K562 (cell line): ENCODE data around the gene VEGFA. TPM values are rescaled to one million over a fixed set of nuclear protein-coding genes. Genes with fewer than 3 reads are reported as not detected.
A peak's percentile ranks its signal among the peaks of the same experiment; 100 is the strongest.

Source experiments
- CBFB ChIP-seq: sonication (generic); formaldehyde crosslinking; IDR thresholded peaks from 2 replicates; pipeline ENCODE4 v1.4.0; 2020; ENCODE audit warnings: mild to moderate bottlenecking, missing genetic modification reagents
- CBX1 ChIP-seq: sonication (generic); IDR thresholded peaks from 2 replicates; pipeline ENCODE4 v1.6.1; 2016; ENCODE audit warnings: antibody characterized with exemption, low read depth, mild to moderate bottlenecking
- CXXC5 ChIP-seq: fragments of 250-450 bp; sonication (Bioruptor Pico); IDR thresholded peaks from 2 replicates; pipeline ENCODE4 v1.8.0; 2022; ENCODE audit warnings: inconsistent platforms, mild to moderate bottlenecking, moderate library complexity
- GABPB1 ChIP-seq: sonication (generic); formaldehyde crosslinking; IDR thresholded peaks from 2 replicates; pipeline ENCODE4 v1.8.0; 2022; ENCODE audit warnings: mild to moderate bottlenecking, missing genetic modification reagents
- GATAD2B ChIP-seq: fragments of 450-650 bp; IDR thresholded peaks from 2 replicates; pipeline ENCODE4 v1.6.1; 2017; ENCODE audit warnings: mild to moderate bottlenecking, borderline replicate concordance
- KDM1A ChIP-seq, 2 experiments: fragments of 450-650 bp; IDR thresholded peaks; 2 replicates each; pipeline ENCODE4 v1.6.1; 2016; ENCODE audit warnings: mild to moderate bottlenecking in 2 of 2
- KLF16 ChIP-seq: IDR thresholded peaks from 2 replicates; pipeline ENCODE4 v1.6.1; 2016; ENCODE audit warnings: antibody characterized with exemption
- MCM5 ChIP-seq: fragments of 450-650 bp; IDR thresholded peaks from 2 replicates; pipeline ENCODE4 v1.6.1; 2016; ENCODE audit warnings: low read depth
- MYC ChIP-seq, 2 experiments: fragments of 250-450 bp in 1 of 2; sonication (Bioruptor Pico) in 1 of 2; IDR thresholded peaks; 2 replicates each; pipeline versions ENCODE4 v1.5.1 to v1.6.1; 2012 to 2021; ENCODE audit warnings: low read depth in 2 of 2, borderline replicate concordance in 1 of 2, improper control_type of control experiment in 1 of 2, low read length in 1 of 2, mild to moderate bottlenecking in 1 of 2, moderate library complexity in 1 of 2
- MYNN ChIP-seq, 2 experiments: sonication (generic); formaldehyde crosslinking in 1 of 2; IDR thresholded peaks; 2 replicates each; pipeline versions ENCODE4 v1.5.0 to v1.6.1; 2016 to 2020; ENCODE audit warnings: antibody characterized with exemption in 1 of 2, missing genetic modification reagents in 1 of 2
- NELFE ChIP-seq: IDR thresholded peaks from 2 replicates; pipeline ENCODE4 v1.6.1; 2011; ENCODE audit warnings: mild to moderate bottlenecking; ENCODE audit not compliant: insufficient read depth, insufficient read length
- NFXL1 ChIP-seq: fragments of 450-650 bp; formaldehyde crosslinking; IDR thresholded peaks from 2 replicates; pipeline ENCODE4 v1.4.0; 2021; ENCODE audit warnings: mild to moderate bottlenecking
- NR3C1 ChIP-seq: sonication (generic); formaldehyde crosslinking; IDR thresholded peaks from 2 replicates; pipeline ENCODE4 v1.8.1; 2022; ENCODE audit warnings: missing genetic modification reagents
- OTX1 ChIP-seq: fragments of 450-650 bp; formaldehyde crosslinking; IDR thresholded peaks from 2 replicates; pipeline ENCODE4 v1.4.0; 2022; ENCODE audit warnings: mild to moderate bottlenecking
- RBFOX2 ChIP-seq: fragments of 200-400 bp; formaldehyde crosslinking; IDR thresholded peaks from 2 replicates; pipeline ENCODE4 v1.6.1; 2017; ENCODE audit warnings: low read depth, mild to moderate bottlenecking, low read length, moderate library complexity
- RFX1 ChIP-seq: fragments of 450-650 bp; IDR thresholded peaks from 2 replicates; pipeline ENCODE4 v1.6.1; 2016; ENCODE audit warnings: mild to moderate bottlenecking, moderate library complexity
- RHOXF2B ChIP-seq: fragments of 250-450 bp; sonication (Bioruptor Pico); conservative IDR thresholded peaks from 2 replicates; pipeline ENCODE4 v1.5.1; 2021
- SRF ChIP-seq, 2 experiments: fragments of 250-450, 450-650 bp in 1 of 2; sonication (Bioruptor Pico) in 1 of 2; sonication (generic) in 1 of 2; formaldehyde crosslinking; IDR thresholded peaks; 2 replicates each; pipeline versions ENCODE4 v1.5.0 to v1.5.1; 2020 to 2022; ENCODE audit warnings: mild to moderate bottlenecking in 1 of 2, missing genetic modification reagents in 1 of 2
- TCF3 ChIP-seq: sonication (generic); formaldehyde crosslinking; IDR thresholded peaks from 2 replicates; pipeline ENCODE4 v1.4.0; 2020; ENCODE audit warnings: mild to moderate bottlenecking, missing genetic modification reagents
- TCFL5 ChIP-seq: fragments of 250-450 bp; sonication (Bioruptor Pico); conservative IDR thresholded peaks from 2 replicates; pipeline ENCODE4 v1.6.1; 2021; ENCODE audit warnings: mild to moderate bottlenecking, moderate library complexity, matching md5 sums
- ZBTB7A ChIP-seq: IDR thresholded peaks from 2 replicates; pipeline ENCODE4 v1.6.1; 2011; ENCODE audit warnings: low read depth, mild to moderate bottlenecking, low read length, moderate library complexity, borderline replicate concordance; ENCODE audit not compliant: control insufficient read depth
- ZFX ChIP-seq: sonication (generic); formaldehyde crosslinking; IDR thresholded peaks from 2 replicates; pipeline ENCODE4 v1.8.0; 2022; ENCODE audit warnings: mild to moderate bottlenecking, missing genetic modification reagents, moderate library complexity
- ZNF23 ChIP-seq: fragments of 250-450 bp; sonication (Bioruptor Pico); IDR thresholded peaks from 2 replicates; pipeline ENCODE4 v1.4.0; 2020; ENCODE audit warnings: mild to moderate bottlenecking
- ZNF444 ChIP-seq: fragments of 250-450 bp; sonication (Bioruptor Pico); IDR thresholded peaks from 2 replicates; pipeline ENCODE4 v1.4.0; 2020; ENCODE audit warnings: mild to moderate bottlenecking, moderate library complexity
- ZNF778 ChIP-seq: fragments of 450-650 bp; formaldehyde crosslinking; IDR thresholded peaks from 2 replicates; pipeline ENCODE4 v1.4.0; 2020; ENCODE audit warnings: mild to moderate bottlenecking, moderate library complexity
- polyA plus RNA-seq, 8 experiments: library from polyadenylated mRNA; depleted of rRNA in 4 of 8; stranded (reverse) in 5 of 8; unstranded in 3 of 8; fragments of >200 nt; fragmentation: Nextera tagmentation in 2 of 8; fragmentation: Illumina TruSeq in 1 of 8; extraction: Ambion mirVana in 2 of 8; extraction: Trizol in 1 of 8; gene quantifications; 2 replicates each; pipeline versions ENCODE4 v1.2.1 to v1.2.3, GENCODE V29; 2011 to 2014; ENCODE audit warnings: inconsistent platforms in 1 of 8, missing spikeins in 1 of 8
- total RNA-seq, 7 experiments: library from RNA; depleted of rRNA in 6 of 7; stranded (reverse); fragments of >200 nt in 6 of 7; fragmentation: Illumina TruSeq in 2 of 7; extraction: Trizol in 2 of 7; gene quantifications; 2 replicates each; pipeline versions ENCODE4 v1.2.1 to v1.2.3, GENCODE V29; 2011 to 2021; ENCODE audit warnings: low replicate concordance in 1 of 7
- TF ChIP-seq, protein P1 (sequence below): fragments of 250-450 bp; sonication (Bioruptor Pico); IDR thresholded peaks from 2 replicates; pipeline ENCODE4 v1.8.0; 2021; ENCODE audit warnings: mild to moderate bottlenecking, moderate library complexity
- TF ChIP-seq, protein P2 (sequence below): sonication (generic); formaldehyde crosslinking; IDR thresholded peaks from 2 replicates; pipeline ENCODE4 v1.8.0; 2022; ENCODE audit warnings: missing genetic modification reagents, mild to moderate bottlenecking, borderline replicate concordance

Gene VEGFA
- total and polyA plus RNA-seq, 9 of the 15 experiments (the other 6 are each of a cell fraction or from before 2014, with no cell fraction given), result 14.0 to 271 (median 124) TPM

DNA sequence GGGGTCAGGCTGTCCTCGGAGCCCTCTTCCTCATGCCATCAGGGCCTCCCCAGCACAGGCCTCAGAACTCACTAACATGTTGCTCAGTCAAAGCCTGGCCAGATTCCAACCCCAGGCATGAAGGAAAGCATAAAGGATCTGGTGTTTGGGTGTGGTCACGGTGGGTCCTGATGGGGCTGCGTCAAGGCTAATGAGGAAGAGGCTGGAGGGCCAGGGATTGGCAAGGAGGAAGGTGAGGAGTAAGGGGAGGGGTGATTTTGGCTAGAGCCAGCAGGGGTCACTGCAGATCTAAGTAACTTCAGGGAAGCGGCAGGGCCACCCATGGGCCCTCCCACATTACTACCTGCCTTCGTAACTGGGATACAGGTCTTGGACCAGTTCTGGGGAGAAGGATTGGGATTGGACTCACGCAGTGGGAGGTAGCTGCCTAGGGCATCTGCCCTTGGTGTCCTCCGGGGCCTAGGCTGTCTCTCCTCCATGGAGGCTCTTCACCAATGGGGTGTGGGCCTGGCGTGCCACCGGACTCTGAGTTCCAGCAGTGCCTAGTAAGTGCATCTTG is 46.2 kb upstream of the VEGFA start (continued):
- TF ChIP-seq MCM5 (no peak), ZNF444 (CRISPR knock-in tag) (no peak), NR3C1 (CRISPR knock-in tag) (no peak), NELFE (no peak), RHOXF2B (CRISPR knock-in tag) (0 out of 2 replicates have a peak, but pooled peaks have one; percentile 3), MYC (IDR thresholded peaks at IDR 0.05; ENCODE audit: low read depth, low read length) (0 out of 2 replicates have a peak, but pooled peaks have one; percentile 31), MYC (CRISPR knock-in tag; IDR thresholded peaks at IDR 0.05; ENCODE audit: borderline replicate concordance, low read depth) (no peak), RBFOX2 (no peak), SRF (CRISPR knock-in tag; IDR thresholded peaks at IDR 0.05) (0 out of 4 replicates have a peak, but pooled peaks of 1 of the 2 experiments have one; percentile 39), KDM1A (IDR thresholded peaks at IDR 0.05) (no peak), NFXL1 (no peak), CBFB (CRISPR knock-in tag) (0 out of 2 replicates have a peak, but pooled peaks have one; percentile 25), MYNN (IDR thresholded peaks at IDR 0.05) (peak; percentile 12; the same call in 1 of the 2 replicates), MYNN (CRISPR knock-in tag; IDR thresholded peaks at IDR 0.05) (no peak), TCF3 (CRISPR knock-in tag) (0 out of 2 replicates have a peak, but pooled peaks have one; percentile 4), CBX1 (no peak), GABPB1 (CRISPR knock-in tag) (0 out of 2 replicates have a peak, but pooled peaks have one; percentile 15), KLF16 (peak; percentile 55), RFX1 (no peak), TCFL5 (no peak), ZNF778 (CRISPR knock-in tag) (no peak), GATAD2B (no peak), CXXC5 (CRISPR knock-in tag) (peak; percentile 23; the same call in 1 of the 2 replicates), ZBTB7A (peak; percentile 37; the same call in 1 of the 2 replicates), OTX1 (CRISPR knock-in tag) (0 out of 2 replicates have a peak, but pooled peaks have one; percentile 73), ZNF23 (CRISPR knock-in tag) (no peak), ZFX (peak; percentile 36; the same call in 1 of the 2 replicates)
- TF ChIP-seq, protein P1, sequence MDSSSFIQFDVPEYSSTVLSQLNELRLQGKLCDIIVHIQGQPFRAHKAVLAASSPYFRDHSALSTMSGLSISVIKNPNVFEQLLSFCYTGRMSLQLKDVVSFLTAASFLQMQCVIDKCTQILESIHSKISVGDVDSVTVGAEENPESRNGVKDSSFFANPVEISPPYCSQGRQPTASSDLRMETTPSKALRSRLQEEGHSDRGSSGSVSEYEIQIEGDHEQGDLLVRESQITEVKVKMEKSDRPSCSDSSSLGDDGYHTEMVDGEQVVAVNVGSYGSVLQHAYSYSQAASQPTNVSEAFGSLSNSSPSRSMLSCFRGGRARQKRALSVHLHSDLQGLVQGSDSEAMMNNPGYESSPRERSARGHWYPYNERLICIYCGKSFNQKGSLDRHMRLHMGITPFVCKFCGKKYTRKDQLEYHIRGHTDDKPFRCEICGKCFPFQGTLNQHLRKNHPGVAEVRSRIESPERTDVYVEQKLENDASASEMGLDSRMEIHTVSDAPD (CRISPR knock-in tag), result no peak
- TF ChIP-seq, protein P2, sequence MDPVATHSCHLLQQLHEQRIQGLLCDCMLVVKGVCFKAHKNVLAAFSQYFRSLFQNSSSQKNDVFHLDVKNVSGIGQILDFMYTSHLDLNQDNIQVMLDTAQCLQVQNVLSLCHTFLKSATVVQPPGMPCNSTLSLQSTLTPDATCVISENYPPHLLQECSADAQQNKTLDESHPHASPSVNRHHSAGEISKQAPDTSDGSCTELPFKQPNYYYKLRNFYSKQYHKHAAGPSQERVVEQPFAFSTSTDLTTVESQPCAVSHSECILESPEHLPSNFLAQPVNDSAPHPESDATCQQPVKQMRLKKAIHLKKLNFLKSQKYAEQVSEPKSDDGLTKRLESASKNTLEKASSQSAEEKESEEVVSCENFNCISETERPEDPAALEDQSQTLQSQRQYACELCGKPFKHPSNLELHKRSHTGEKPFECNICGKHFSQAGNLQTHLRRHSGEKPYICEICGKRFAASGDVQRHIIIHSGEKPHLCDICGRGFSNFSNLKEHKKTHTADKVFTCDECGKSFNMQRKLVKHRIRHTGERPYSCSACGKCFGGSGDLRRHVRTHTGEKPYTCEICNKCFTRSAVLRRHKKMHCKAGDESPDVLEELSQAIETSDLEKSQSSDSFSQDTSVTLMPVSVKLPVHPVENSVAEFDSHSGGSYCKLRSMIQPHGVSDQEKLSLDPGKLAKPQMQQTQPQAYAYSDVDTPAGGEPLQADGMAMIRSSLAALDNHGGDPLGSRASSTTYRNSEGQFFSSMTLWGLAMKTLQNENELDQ, result 0 out of 2 replicates have a peak, but pooled peaks have one; percentile 49
